Measurements from ENCODE around the gene TRIM10. TPM values are rescaled to one million over a fixed set of nuclear protein-coding genes. Genes with fewer than 3 reads are reported as not detected.

TRIM10 gene
- total and polyA plus RNA-seq, 10 of the 15 experiments (the other 5 are each of a cell fraction or from before 2014, with no cell fraction given), result 0.01 TPM; not detected in 9

GRCh38 chr6:30156774-30157173 lies 4.2 kb downstream of the TRIM10 start:
- ChIA-PET SMC1A (ENCODE audit: uncharacterized antibody, unreplicated experiment) (interaction anchor here (0.8 kb wide), 1 partner anchor 24 kb away, joined by 3 read pairs; no protein-coding TSS in a partner anchor), POLR2A (no interaction called here), CTCF (interaction anchor here (1.0 kb wide), 1 partner anchor 54 kb away, joined by 3 read pairs; no protein-coding TSS in a partner anchor), RAD21 (ENCODE audit: unreplicated experiment) (interaction anchor here (0.6 kb wide), 1 partner anchor 68 kb away, joined by 3 read pairs; no protein-coding TSS in a partner anchor)
- H3K36me3 ChIP-seq (ENCODE audit: control insufficient read depth in 2 of 2, insufficient read depth in 2 of 2, low read length in 1 of 2), result no peaks in the 10 kb centered on the region
- H3K27ac ChIP-seq (ENCODE audit: control insufficient read depth, insufficient read depth), result no peak overlapping the region
- H4K20me1 ChIP-seq (ENCODE audit: control insufficient read depth, insufficient read depth), result no peaks in the 10 kb centered on the region
- FAIRE-seq (no peak), ATAC-seq (no peak), DNase-seq (ENCODE audit: low read depth, low spot score) (no peak)
- H3K4me2 ChIP-seq (ENCODE audit: control insufficient read depth, insufficient read depth), result no peak overlapping the region
- H3K79me2 ChIP-seq (ENCODE audit: control insufficient read depth, insufficient read depth, low read length), result no peaks in the 10 kb centered on the region
- no peak overlapping the region for H3K9ac ChIP-seq (ENCODE audit: control insufficient read depth, insufficient read depth, low read length)
- H3K27me3 ChIP-seq (replicated peaks in 1 of 2; ENCODE audit: control insufficient read depth in 2 of 2, insufficient read depth in 2 of 2, low read length in 1 of 2), result peaks cover 2% of the 10 kb centered on the region in 2 experiments; a peak in 3 of 4 replicates
- no peak for TF ChIP-seq CHD4 (IDR thresholded peaks at IDR 0.05)
- intact Hi-C loops (cut with micrococcal nuclease; ENCODE audit: unreplicated experiment), result no loop called here
- H3K4me1 ChIP-seq (ENCODE audit: control insufficient read depth, insufficient read depth, low read length), result peaks cover 4% of the 10 kb centered on the region; the same call in 1 of the 2 replicates
- no peak overlapping the region for H3K4me3 ChIP-seq
- no peak overlapping the region for H2AFZ ChIP-seq (ENCODE audit: control insufficient read depth, low read depth, low read length)
- BruUV-seq (replicated peaks), result no TSS peak
- 46% methylated on average over 9 of the region's 9 CpGs for WGBS (ENCODE audit: insufficient coverage, insufficient replicate concordance, low lambda C conversion rate, missing lambda C conversion rate)
- H3K9me3 ChIP-seq (replicated peaks; ENCODE audit: control insufficient read depth, insufficient read depth, low read length), result no peaks in the 10 kb centered on the region
- in situ Hi-C loops (cut with MboI), result no loop called here

GRCh38 chr6:30156262-30156599 lies 4.8 kb downstream of the TRIM10 start:
- in situ Hi-C loops (cut with MboI) (no loop called here), intact Hi-C loops (cut with micrococcal nuclease; ENCODE audit: unreplicated experiment) (no loop called here)
- POLR2A ChIA-PET, result no interaction called here
- Histone ChIP-seq H3K9me3 (replicated peaks; ENCODE audit: control insufficient read depth, insufficient read depth, low read length) (no peaks in the 10 kb centered on the region), H3K9ac (ENCODE audit: control insufficient read depth, insufficient read depth, low read length) (no peak overlapping the region), H3K36me3 (ENCODE audit: control insufficient read depth in 2 of 2, insufficient read depth in 2 of 2, low read length in 1 of 2) (no peaks in the 10 kb centered on the region), H2AFZ (ENCODE audit: control insufficient read depth, low read depth, low read length) (no peak overlapping the region), H3K4me3 (no peak overlapping the region), H3K79me2 (ENCODE audit: control insufficient read depth, insufficient read depth, low read length) (no peaks in the 10 kb centered on the region), H3K27me3 (replicated peaks in 1 of 2; ENCODE audit: control insufficient read depth in 2 of 2, insufficient read depth in 2 of 2, low read length in 1 of 2) (peaks cover 2% of the 10 kb centered on the region in 2 experiments; a peak in 3 of 4 replicates), H3K4me1 (ENCODE audit: control insufficient read depth, insufficient read depth, low read length) (peaks cover 4% of the 10 kb centered on the region; the same call in 1 of the 2 replicates), H4K20me1 (ENCODE audit: control insufficient read depth, insufficient read depth) (no peaks in the 10 kb centered on the region), H3K4me2 (ENCODE audit: control insufficient read depth, insufficient read depth) (no peak overlapping the region), H3K27ac (ENCODE audit: control insufficient read depth, insufficient read depth) (no peak overlapping the region)
- CTCF ChIA-PET, result no interaction called here
- ATAC-seq (no peak), FAIRE-seq (no peak), DNase-seq (ENCODE audit: low read depth, low spot score) (no peak)
- RAD21 ChIA-PET (ENCODE audit: unreplicated experiment), result no interaction called here
- SMC1A ChIA-PET (ENCODE audit: uncharacterized antibody, unreplicated experiment), result no interaction called here
- BruUV-seq (replicated peaks), result no TSS peak
- 2% methylated on average over 4 of the region's 4 CpGs for WGBS (ENCODE audit: insufficient coverage, insufficient replicate concordance, low lambda C conversion rate, missing lambda C conversion rate)
- TF ChIP-seq HDAC6 (IDR thresholded peaks at IDR 0.05; ENCODE audit: unreplicated experiment), result no peak
- TF ChIP-seq TBL1XR1 (IDR thresholded peaks at IDR 0.05; ENCODE audit: low read depth, low read length), result no peak
- TF ChIP-seq TARDBP (IDR thresholded peaks at IDR 0.05; ENCODE audit: borderline replicate concordance), result no peak
- TF ChIP-seq HDGF (IDR thresholded peaks at IDR 0.05), result no peak
- TF ChIP-seq IRF4 (IDR thresholded peaks at IDR 0.05; ENCODE audit: low read depth, low read length), result no peak
- no peak for TF ChIP-seq CTCF (IDR thresholded peaks at IDR 0.05 in 2 of 3, conservative IDR thresholded peaks at IDR 0.05 in 1 of 3; ENCODE audit: control insufficient read depth in 2 of 3, extremely low read depth in 1 of 3, insufficient read depth in 1 of 3, low read depth in 3 of 3, low read length in 3 of 3)
- no peak for TF ChIP-seq E2F8 (IDR thresholded peaks at IDR 0.05; ENCODE audit: low read depth, partially characterized antibody)
- TF ChIP-seq ZBTB11 (CRISPR knock-in tag; IDR thresholded peaks at IDR 0.05), result no peak
